HG02870 (cell line): ENCODE measurements around the gene TMEM131.

Experiments
- ATAC-seq: cut with Tn5 transposase; IDR thresholded peaks from one replicate; pipeline ENCODE4 v1.9.1; 2021; ENCODE audit warnings: mild to moderate bottlenecking, moderate library complexity; ENCODE audit not compliant: unreplicated experiment

Gene TMEM131

DNA sequence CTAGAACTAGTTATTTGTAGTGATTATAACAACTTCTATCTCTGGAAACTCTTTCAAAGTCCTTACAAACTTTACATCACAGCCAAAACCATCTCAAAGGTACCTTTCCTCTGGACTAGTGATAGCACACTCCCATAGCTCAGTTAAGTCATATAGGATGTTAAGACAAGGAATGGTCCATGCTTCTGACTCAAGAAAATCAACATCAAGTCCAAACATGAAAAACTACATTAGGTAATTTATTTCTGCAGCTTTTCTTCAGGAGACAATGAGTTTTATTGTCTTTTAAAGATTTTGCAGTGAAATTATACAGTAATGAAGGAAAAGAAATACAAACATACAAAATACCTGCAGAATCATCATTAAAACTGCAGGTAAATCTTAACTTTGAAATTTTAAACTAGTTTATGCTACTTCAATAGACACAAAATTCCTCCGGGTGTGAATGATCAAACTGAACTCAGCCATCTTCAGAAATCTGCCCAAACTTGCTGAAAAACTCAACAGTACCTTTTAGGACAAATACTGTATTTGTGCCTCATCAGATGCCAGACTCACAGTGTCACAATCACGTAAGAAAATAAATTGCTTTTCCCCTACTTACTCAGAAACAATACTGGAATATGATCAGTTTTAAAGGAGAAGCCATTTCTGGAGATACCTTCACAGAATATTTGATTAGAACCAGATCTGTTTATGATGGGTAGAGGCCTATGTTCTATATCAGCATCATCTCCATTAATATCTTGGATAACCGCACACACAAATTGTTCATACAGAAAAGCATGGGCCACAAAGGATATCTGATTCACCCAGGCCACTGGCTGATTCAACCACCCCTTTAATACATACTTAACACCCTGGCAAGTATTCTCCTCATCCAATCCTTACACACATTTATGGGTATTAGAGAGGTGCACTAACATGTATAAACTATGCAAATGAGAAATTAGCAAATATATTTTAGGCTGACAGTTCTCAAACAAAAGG lies 2.6 kb downstream of the TMEM131 start:
- no peak for ATAC-seq

DNA sequence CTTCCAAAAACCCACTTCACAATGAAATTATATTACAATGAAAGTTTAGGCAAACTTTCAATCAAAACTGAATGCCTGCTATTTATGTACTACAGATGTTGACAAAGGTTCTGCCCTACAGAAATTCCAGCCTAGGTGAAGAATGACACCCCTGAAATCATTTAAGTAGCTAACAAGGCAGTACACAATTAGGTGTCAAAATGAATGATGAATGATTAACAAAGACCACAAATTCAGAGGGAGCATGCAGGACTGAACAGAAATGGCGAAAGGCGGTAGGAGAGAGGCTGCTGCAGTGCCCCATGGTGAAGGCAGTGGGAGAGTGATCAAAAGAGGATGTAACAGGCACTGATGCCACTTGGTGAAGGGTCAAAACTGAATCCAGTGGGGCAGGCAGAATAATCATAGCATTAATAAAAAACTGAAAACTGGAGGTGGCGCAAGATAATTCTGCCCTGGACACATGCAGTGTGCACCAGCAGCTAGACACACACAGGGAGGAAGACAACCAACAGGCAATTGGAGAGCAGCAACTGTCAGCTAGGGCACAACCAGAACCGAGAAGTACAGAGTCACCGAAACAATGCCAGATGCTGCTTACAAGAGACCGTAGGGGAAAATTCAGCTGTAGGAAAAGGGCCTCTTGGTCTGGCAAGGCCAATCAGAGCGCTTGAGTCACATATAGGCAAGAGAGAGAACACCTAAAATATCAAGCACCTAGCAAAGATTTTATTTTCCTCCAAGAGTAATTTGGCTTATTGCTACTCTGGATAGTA lies 4.5 kb downstream of the TMEM131 start:
- no peak for ATAC-seq

DNA sequence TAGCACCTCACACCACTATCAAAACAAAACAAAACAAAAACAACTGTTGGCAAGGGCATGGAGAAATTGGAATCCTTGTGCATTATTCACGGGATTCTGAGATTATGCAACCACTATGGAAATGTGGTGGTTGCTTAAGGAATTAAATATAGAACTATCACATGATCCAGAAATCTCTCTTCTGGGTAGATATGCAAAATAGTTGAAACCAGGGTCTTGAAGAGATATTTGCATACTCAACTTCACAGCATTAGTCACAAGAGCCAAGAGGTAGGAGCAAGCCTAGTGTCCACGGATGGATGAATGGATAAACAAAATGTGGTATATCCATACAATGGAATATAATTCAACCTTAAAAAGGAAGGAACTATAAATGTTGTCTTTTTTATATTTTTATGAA lies 7.0 kb downstream of the TMEM131 start:
- no peak for ATAC-seq

DNA sequence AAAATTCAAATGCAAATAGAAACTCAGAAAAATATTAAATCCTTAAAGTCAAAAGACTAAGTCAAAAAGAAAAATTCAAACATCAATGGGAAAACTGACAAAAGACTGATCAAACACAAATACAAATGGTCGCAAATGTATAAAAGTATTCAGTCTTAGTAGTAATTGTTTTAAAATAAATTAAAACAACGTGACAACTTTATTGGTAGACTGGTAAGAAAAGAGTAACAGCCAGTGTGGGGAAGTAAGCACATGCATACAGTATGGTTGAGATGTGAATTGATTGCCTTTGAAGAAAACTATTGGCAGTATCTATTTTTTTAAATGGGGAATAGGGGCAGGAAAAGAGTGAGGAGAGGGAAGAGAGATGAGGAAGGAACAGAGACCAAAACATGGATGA lies 9.8 kb downstream of the TMEM131 start:
- ATAC-seq = no peak

DNA sequence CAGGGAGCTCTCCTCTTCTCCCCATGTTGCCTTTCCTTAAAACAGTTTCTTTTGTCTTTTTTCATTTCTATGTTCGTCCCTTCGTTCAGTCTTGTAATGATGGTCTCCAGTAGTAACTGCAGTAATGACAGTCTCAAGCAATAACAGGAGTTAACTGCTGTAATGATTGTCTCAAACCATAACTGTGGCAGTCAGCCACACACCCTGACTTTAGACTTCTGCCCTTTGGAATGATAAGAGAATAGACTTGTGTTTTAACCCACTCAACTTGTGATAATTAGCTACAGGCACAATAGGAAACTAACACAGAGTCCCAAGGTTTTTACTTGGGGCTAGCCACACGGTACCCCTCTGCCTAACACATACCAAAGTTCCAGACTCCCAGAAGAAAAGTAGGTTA lies 12.1 kb downstream of the TMEM131 start:
- no peak for ATAC-seq

DNA sequence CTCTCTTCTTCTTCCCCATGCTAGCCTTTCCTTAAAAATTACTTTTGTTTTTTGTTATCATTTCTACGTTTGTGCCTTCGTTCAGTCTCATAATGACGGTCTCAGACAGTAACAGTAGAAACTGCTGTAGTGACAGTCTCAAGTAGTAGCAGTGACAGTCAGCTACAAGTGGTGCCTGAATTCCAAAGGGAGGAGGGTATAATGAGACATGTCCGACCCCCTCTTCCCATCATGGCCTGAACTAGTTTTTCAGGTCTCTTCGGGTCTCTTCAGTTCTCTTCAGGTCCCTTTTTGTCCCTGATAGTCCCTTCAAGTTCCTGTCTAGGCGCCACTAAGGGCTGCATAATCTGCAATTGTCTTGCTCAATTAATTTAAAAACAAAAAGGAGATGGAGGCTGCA lies 12.6 kb downstream of the TMEM131 start:
- ATAC-seq = no peak

DNA sequence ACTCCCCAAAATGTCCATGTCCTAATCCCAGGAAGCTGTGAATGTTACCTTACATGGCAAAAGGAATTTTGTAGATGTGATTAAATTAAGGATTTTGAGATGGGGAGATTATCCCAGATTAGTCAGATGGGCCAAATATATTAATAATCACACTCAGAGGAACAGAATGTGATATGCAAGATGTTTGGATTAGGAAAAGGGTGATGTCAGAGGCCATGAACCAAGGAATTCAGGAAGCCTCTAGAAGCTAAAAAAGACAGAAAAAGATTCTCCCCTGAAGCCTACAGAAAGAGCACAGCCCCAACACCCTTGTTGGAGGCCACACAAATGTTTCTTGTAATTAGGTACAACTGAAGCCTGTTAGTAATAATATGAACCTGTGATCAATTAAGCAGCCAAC lies 13.1 kb downstream of the TMEM131 start:
- ATAC-seq = no peak

DNA sequence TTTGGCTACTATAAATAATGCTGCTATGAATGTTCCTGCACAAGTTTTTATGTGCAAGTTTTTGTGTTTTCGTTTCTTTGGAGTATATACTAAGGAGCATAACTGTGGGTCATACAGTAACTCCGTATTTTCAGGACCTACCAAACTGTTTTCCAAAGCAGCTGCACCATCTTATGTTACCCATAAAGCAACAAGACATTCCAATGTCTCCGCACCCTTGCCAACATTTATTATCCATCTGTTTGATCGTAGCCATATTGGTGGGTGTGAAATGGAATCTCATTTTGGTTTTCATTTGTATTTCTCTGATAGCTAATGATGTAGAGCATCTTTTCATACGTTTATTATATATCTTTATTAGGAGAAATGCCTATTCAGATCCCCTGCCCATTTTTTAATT lies 13.8 kb downstream of the TMEM131 start:
- no peak for ATAC-seq

DNA sequence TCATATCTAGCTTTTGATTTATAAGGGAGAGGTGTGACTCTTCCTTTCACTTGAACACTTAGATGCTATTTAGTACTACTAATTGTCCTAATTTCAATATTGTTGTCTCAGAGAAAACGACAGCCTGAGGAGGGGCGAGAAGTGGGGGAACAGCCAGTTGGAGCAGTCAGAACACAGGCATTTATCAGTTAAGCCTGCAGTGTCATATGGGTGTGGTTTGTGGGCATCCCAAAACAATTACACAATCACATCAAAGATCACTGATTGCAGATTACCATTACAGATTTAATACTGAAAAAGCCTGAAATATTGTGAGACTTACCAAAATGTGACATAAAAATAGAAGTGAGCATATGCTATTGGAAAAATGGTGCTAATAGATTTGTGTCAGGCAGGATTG lies 15.8 kb downstream of the TMEM131 start:
- ATAC-seq = no peak

DNA sequence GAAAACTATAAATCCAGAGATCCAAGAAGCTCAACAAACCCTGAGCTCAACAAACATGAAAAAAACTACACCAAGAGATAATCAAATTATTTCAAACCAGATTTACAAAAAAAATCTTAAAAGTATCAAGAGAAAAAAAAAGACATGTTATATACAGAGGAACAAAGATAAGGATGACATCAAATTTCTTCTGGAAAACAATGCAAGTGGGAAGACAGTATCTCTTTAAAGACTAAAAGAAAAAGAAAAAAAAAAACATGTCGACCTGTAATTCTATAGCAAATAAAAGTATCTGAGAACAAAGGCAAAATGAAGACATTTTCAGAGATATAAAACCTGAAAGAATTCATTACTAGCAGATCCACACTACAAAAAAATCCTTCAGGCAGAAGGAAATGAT lies 21.3 kb downstream of the TMEM131 start:
- ATAC-seq = no peak

DNA sequence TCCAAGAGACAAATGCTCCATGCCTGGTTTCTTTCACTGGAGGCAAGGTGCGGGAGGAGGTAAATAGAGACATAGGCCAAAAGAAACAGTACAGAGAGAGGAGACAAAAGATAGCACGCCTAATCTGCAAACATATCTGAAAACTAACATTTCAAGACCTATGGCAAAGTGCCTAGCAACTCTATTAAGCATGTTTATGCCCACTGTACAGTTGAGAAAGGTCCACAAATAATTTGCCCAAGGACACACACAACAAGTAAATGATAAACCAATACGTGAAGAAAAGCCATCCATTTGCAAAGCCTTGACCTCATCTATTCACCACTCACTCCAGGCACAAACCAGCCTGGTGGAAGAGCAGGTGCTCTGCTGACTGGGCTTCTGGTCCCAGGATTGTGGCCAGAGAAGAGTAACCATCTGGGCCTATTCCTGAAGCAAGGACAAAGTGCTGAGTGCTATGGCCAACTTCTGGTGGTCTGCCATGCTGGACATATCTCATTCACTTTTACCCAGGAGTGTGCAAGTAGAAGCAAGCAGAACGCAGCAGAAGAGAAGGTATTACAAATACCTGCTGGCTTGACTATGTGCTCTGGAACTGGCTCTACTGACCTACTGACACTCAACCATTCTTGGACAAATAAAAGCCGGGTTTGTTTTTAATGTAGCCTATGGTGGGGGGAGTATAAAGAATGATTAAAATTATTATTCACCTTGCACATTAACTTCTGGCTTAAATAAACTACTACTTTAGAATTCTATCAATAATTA lies 25.3 kb downstream of the TMEM131 start:
- ATAC-seq = no peak

DNA sequence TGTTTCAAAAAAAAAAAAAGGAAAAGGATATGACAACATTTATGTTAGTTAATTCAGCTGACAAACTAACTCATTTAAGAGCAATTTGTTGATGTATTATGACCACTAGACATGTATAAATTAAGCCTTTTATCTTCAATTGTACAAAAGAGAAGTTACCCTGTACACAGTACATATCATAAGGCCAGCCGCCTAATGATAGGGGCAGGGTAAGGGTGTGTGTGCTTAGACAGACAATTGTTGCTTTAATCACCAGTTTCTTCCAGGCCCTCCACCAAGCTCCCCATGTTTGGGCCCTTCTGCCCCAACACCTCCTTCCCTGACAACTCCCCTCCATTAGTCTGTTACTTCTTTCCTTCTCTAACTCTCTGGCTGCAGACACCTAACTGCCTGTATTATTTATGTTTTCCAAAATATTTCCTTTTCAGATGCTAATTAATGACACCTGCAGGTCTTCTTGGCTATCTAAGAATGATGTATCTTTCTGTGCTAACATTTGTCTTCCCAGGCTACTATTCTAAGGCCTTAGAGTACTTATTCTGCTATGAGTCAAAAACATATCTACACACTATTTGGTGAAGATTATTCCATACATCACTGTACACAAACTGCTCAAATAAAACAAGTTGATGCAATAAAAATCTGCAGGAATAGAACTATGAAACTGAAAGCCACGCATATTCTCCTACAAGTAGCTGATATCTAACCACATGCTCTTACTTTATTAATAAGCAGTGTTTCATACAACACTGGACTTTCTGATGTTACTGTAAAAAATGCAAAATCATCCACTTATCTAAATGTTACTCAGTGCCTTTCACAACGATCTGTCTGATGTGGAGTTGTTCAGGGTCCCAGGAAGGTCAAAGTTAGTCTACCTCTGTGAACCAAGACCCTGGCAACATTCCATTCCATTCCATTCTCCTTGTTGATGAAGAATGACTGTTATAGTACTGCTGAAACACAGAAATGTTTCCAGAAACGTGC lies 26.4 kb downstream of the TMEM131 start:
- ATAC-seq = no peak

DNA sequence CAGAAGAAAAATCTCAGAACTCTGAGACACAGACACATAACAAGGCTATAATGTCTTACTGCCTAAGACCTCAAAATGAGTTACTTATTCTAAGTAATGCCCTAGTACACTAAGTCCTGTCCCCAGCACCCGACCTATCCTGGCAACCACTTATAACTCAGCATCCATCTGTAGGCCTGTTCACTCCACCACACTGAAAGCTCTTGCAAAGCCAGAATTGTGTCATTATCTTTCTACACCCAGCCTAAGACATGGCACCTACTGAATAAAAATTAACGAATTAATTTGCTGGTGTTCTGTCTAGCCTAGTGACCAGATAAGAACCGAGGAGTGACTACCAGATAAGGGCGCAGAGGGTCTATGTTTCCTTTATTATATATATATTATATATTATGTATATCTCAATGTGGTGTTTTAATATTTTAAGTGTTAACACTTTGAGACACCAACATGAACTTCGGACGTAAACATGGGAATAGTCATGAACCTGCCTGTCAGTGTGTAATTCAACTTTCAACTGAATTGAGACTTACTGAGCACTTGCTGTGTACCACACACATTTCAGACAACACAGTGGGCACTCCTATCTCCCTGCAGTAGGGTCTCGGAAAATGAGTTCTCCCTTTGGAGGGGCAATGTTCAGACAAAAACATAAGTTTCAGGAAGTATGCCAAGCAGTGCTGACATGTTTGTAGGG lies 27.7 kb downstream of the TMEM131 start:
- no peak for ATAC-seq

DNA sequence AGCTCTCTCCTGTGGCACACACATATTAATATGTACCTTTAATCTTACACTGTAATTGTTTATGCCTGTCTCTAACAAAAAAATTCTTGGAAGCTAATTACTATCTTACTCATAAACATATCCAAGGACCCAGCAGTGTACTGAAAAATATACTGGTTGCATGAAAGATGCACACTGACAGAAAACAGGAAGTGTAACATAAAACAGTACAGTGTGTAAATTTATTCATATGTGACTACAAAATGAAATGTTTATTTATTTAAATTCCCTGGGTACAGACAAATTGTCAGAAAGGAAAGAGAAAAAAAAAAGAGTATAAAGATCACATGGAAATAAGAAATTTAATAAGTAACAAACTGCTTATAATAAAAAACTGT lies 28.5 kb downstream of the TMEM131 start:
- peak; percentile 10 for ATAC-seq

DNA sequence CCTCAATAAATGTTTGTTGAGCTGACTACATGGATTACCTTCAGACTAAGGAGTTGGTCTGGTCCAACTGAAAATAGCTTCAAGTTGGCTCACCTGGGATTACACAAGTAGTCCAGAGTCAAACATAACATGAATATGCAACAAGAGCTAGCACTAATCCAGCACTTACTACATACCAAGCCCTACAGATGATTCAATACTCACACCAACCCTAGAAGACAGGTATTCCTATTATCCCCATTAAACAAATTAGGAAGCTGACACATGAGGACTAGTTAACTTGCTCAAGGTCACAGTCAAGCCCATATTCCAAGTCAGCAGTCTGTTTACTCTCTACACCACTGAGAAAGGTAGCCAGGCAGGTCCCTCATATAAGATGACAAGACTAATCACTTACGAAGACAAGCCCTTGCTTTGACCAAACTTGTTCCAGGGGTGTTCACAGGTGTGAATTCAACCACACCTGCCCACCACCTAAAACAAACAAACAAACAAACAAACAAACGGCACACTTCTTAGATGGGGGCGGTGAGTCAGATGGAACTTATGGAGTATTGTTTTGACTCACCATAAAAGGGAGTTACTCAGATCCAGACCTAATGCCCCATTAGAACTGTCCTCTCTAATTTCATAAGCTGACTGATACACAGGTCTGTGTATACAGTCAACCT lies 29.1 kb downstream of the TMEM131 start:
- ATAC-seq = peak; percentile 67

DNA sequence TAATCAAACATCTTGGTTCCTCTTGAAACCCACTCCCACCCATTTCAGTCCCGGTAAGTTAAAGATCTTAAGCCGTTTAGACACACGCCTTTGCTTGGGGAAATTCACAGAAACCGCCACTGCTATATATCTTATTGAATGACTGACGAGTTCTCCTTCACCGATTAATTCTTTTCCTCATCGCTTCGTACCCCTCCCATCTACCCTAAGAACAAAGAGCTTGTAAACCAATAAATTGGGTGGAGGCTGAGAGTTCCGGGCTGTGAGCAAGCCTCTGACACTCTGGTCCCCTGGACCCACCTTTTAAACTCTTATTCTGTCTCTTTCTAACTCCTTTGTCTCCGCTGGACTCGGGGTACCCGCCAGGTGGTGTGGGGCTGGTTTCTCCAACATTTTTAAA lies 30.6 kb downstream of the TMEM131 start:
- no peak for ATAC-seq

DNA sequence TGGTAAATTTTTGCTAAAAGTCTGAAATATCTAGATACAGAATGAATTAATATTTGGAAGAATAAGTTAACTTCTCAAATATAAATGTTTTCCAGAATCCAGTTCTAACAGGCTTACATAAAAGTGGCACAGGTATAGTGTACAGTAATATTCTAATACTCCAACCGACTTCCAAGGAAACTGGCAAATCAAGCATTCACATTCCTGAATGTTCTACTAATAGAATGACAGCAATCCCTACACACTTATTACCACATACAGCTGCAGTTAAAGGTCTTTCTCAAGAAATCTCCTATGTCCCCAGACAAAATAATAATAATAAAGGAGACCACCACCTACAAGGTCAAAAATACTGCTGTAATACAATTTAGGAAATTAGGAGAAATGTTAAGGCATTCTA lies 31.9 kb downstream of the TMEM131 start:
- no peak for ATAC-seq

DNA sequence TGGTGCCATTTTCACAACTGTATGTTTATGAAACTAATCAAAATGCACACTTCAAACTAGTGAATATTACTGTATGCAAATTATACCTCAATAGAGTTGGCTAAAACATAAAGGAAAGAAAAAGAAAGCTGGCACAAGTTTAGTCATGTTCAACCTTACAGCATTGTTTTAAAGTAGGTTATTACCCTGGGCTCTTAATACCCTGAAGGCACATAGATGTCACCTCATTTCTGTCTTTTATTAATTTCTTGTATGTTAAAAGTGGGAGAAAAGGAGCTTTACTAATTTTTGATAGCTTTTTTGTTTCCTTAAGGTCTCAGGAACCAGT lies 32.7 kb downstream of the TMEM131 start:
- no peak for ATAC-seq

DNA sequence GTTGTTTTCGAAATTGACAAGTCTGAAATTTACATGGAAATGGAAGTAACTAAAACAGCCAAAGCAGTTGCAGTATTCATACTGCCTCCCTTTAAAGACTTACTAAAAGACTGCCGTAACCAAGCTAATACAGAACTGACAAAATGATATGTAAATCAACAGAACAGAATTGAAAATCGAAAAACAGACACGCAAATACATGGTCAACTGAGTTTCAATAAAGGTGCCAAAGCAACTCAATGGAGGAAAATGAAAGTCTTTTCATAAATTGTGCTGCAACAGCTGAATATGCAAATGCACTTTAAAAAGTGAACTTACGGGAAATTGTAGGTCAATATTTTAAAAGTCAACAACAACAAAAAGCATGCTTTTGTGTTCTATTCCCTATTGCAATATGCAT lies 34.2 kb downstream of the TMEM131 start:
- ATAC-seq = peak; percentile 37
